ENCODE data around the gene PKD1.

- no peak for TF ChIP-seq ZNF274 (IDR thresholded peaks at IDR 0.05; ENCODE audit: low read depth, low read length)
- TF ChIP-seq SUZ12 (IDR thresholded peaks at IDR 0.05; ENCODE audit: extremely low read depth, insufficient read depth, insufficient read length): no peak
- TF ChIP-seq YY1 (IDR thresholded peaks at IDR 0.05; ENCODE audit: insufficient read depth, insufficient read length): no peak
These were observed 76.8 kb downstream of the PKD1 start for GRCh38 chr16:2058872-2059271.
